Hematopoietic multipotent progenitor cell treated with erythropoietin and hydrocortisone succinate and interleukin-3 and kit ligand, for 17 days (in vitro differentiated cells): ENCODE data around the gene TOM1L2.
"Not testable (repeated sequence)": the region's sequence is repeated elsewhere in the genome, so short reads cannot be mapped to it uniquely, and the experiment has no call there.

Source experiments
- DNase-seq: peaks from one replicate; pipeline ENCODE4 v3.0.0-alpha.2; 2015; ENCODE audit warnings: low spot score

Gene TOM1L2

GRCh38 chr17:17970699-17971430, 1.3 kb downstream of the TOM1L2 start:
- no peak for DNase-seq

- DNase-seq: no peak
Observed at GRCh38 chr17:17966399-17966798, 5.8 kb downstream of the TOM1L2 start.

- no peak for DNase-seq
Observed at GRCh38 chr17:17965152-17965721, 7.0 kb downstream of the TOM1L2 start.

- no peak for DNase-seq
Observed at GRCh38 chr17:17964710-17965109, 7.5 kb downstream of the TOM1L2 start.

- no peak for DNase-seq
Observed at GRCh38 chr17:17963694-17964436, 8.3 kb downstream of the TOM1L2 start.

- no peak for DNase-seq
Observed at GRCh38 chr17:17963066-17963465, 9.1 kb downstream of the TOM1L2 start.

GRCh38 chr17:17960500-17961030, 11.6 kb downstream of the TOM1L2 start:
- DNase-seq: no peak

GRCh38 chr17:17959520-17960361, 12.5 kb downstream of the TOM1L2 start:
- no peak for DNase-seq

- DNase-seq: no peak
Observed at GRCh38 chr17:17958982-17959381, 13.2 kb downstream of the TOM1L2 start.

- DNase-seq: no peak
Observed at GRCh38 chr17:17957584-17957916, 14.7 kb downstream of the TOM1L2 start.

- not testable (repeated sequence) for DNase-seq
Observed at GRCh38 chr17:17955790-17956341, 16.3 kb downstream of the TOM1L2 start.

GRCh38 chr17:17954079-17954478, 18.1 kb downstream of the TOM1L2 start:
- DNase-seq: no peak

GRCh38 chr17:17952691-17953090, 19.5 kb downstream of the TOM1L2 start:
- DNase-seq: no peak

GRCh38 chr17:17951524-17951923, 20.7 kb downstream of the TOM1L2 start:
- no peak for DNase-seq

- no peak for DNase-seq
Observed at GRCh38 chr17:17950806-17951205, 21.4 kb downstream of the TOM1L2 start.

- no peak for DNase-seq
Observed at GRCh38 chr17:17950347-17950746, 21.9 kb downstream of the TOM1L2 start.

- no peak for DNase-seq
Observed at GRCh38 chr17:17947966-17948365, 24.2 kb downstream of the TOM1L2 start.

- no peak for DNase-seq
Observed at GRCh38 chr17:17947309-17947708, 24.9 kb downstream of the TOM1L2 start.

- no peak for DNase-seq
Observed at GRCh38 chr17:17946093-17946492, 26.1 kb downstream of the TOM1L2 start.

GRCh38 chr17:17944743-17945142, 27.5 kb downstream of the TOM1L2 start:
- no peak for DNase-seq

GRCh38 chr17:17944242-17944641, 28.0 kb downstream of the TOM1L2 start:
- DNase-seq: no peak
